ENCODE data around the gene MRPL47. TPM values are rescaled to one million over a fixed set of nuclear protein-coding genes. Genes with fewer than 3 reads are reported as not detected.
A peak's percentile ranks its signal among the peaks of the same experiment; 100 is the strongest.
"Not testable (repeated sequence)": the region's sequence is repeated elsewhere in the genome, so short reads cannot be mapped to it uniquely, and the experiment has no call there.

MRPL47 gene
- 10 to 100 TPM; 51.4 to 54.0 TPM for total RNA-seq

GRCh38 chr3:179604321-179605078, at the start of gene MRPL47, which contains the start of gene NDUFB5:
Gene MRPL47 (minus strand): TSS chr3:179604638. CDS start chr3:179604624, 14 bp downstream.
Gene NDUFB5 (plus strand): TSS chr3:179604794. CDS start chr3:179604816, 22 bp downstream.
- intact Hi-C loops (cut with micrococcal nuclease): loop anchor here (1.0 to 5.0 kb wide), 5 partner anchors 42 to 1383 kb away; partner anchors contain the start of genes ACTL6A, DNAJC19, MFN1 and ZNF639
- Mint-ChIP-seq H3K4me3 (peak within 1 kb of the TSS; percentile 99), H3K9me3 (no peaks in the 10 kb centered on the region), H3K27me3 (no peaks in the 10 kb centered on the region), H3K4me1 (ENCODE audit: low read depth) (peaks cover 40% of the 10 kb centered on the region), H3K36me3 (peaks cover 32% of the 10 kb centered on the region), H3K27ac (peak within 1 kb of the TSS; percentile 98)
- DNase-seq: peak; percentile 96
- ChIA-PET CTCF (interaction anchor here (1.1 to 1.3 kb wide), 2 partner anchors 48 to 589 kb away, joined by 3 read pairs; partner anchors contain the start of gene USP13), POLR2A (interaction anchor here (0.6 to 1.4 kb wide), 4 partner anchors 40 to 50 kb away, joined by 3 to 8 read pairs (median 6); partner anchors contain the start of gene ACTL6A)

- Mint-ChIP-seq H3K36me3 (peaks cover 3% of the 10 kb centered on the region), H3K27me3 (peaks cover 1% of the 10 kb centered on the region), H3K4me3 (peak overlapping the region; percentile 90), H3K9me3 (no peaks in the 10 kb centered on the region), H3K27ac (peak overlapping the region; percentile 71), H3K4me1 (ENCODE audit: low read depth) (peaks cover 27% of the 10 kb centered on the region)
- POLR2A ChIA-PET: interaction anchor here (0.6 to 1.3 kb wide), 3 partner anchors 8 to 844 kb away, joined by 3 to 5 read pairs (median 4); partner anchors contain the start of genes MRPL47 and NDUFB5
- DNase-seq: peak; percentile 73
- CTCF ChIA-PET: interaction anchor here (1.4 kb wide), 1 partner anchor 49 kb away, joined by 3 read pairs; the partner anchor contains the start of genes MRPL47 and NDUFB5
- intact Hi-C loops (cut with micrococcal nuclease): loop anchor here (2.0 to 10.0 kb wide), 4 partner anchors 272 to 1336 kb away; partner anchors contain the start of genes DNAJC19 and TTC14
Measured at GRCh38 chr3:179653096-179653797, 48.8 kb upstream of the MRPL47 start.

DNA sequence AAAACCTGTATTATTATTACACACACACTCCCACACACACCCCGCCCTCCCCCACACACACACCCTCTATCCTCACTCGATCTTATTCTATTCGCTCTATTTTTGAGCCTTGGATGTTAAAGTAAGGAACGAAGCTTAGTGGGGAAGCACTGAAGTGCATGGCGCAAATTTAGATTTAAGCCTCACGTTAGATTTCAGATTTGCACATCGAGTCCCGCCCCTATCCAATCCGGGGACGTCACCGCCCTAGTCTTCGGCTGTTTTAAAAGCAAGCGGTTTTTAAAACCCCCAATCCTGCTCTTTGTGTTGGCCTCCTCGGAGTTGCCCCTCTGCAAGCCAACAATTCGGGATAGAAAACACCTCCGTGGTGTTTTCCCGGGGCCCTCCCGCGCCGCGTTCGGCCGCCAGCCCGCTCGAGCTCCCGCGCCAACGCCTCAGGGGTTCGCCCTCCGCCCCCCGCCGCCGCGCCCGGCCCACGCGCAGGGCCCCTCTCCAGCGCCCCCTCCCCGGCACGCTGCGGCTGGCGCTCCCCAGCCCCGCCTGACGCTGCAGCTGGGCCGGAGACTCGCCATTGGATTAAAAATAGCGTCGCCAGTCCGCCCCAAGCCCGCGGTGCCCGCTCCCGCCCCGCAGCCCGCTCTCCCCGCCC, 48.1 kb upstream of the MRPL47 start, which contains the start of gene USP13:
Gene USP13, plus strand, starts transcription at position 594 of the 649 bp plus-strand sequence. CDS start 186 bp downstream, outside the sequence.
- POLR2A ChIA-PET: interaction anchor here (0.6 to 1.3 kb wide), 4 partner anchors 9 to 843 kb away, joined by 3 to 5 read pairs (median 4); partner anchors contain the start of gene NDUFB5
- H3K4me3 Mint-ChIP-seq: peak within 1 kb of the TSS; percentile 90
- CTCF ChIA-PET: interaction anchor here (0.7 to 1.4 kb wide), 2 partner anchors 9 to 48 kb away, joined by 3 read pairs; partner anchors contain the start of genes MRPL47 and NDUFB5
- H3K27me3 Mint-ChIP-seq: peaks cover 1% of the 10 kb centered on the region
- H3K9me3 Mint-ChIP-seq: no peaks in the 10 kb centered on the region
- DNase-seq: peak; percentile 72
- peaks cover 3% of the 10 kb centered on the region for H3K36me3 Mint-ChIP-seq
- peaks cover 25% of the 10 kb centered on the region for H3K4me1 Mint-ChIP-seq (ENCODE audit: low read depth)
- intact Hi-C loops (cut with micrococcal nuclease): loop anchor here (1.0 to 10.0 kb wide), 7 partner anchors 43 to 1336 kb away; partner anchors contain the start of genes ACTL6A, DNAJC19, FXR1 and TTC14
- peak within 1 kb of the TSS; percentile 71 for H3K27ac Mint-ChIP-seq

DNA sequence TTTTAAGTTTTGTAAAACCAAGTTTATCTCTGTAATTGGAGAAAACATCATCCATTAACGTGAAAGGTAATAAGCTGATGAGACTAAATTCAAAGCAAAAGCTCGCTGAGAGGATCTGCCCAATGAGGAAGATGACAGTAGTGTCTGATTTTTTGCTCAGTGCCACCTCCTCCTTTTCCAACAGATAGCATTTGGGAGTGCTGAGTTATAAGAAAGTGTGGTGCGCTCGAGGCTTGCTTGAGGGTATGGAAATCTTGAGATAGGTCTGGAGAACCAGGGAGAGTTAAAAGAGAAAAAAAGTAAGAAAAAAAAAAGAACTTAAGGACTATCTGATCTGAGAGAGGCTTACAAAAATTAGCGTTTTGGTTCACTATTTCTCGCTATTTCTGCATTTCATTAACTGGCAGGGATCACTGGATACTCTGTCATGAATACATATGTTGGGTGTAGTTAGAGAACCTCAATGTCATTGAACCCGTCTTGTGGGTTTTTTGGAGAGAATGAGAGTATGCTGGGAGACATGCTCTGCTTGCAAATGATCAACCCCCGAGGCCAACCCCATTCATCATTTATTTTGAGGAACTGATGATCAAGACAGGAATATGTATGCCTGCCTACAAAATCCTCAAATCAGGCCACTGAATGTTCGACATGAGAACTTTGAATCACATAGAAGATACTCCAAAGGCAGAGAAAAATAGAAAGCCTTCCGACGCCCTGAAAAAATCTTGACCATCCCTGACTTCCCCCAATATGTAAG, 47.4 kb upstream of the MRPL47 start:
- Mint-ChIP-seq H3K4me1 (ENCODE audit: low read depth) (peaks cover 25% of the 10 kb centered on the region), H3K9me3 (no peaks in the 10 kb centered on the region), H3K27ac (no peak overlapping the region), H3K27me3 (peaks cover 1% of the 10 kb centered on the region), H3K36me3 (peaks cover 3% of the 10 kb centered on the region), H3K4me3 (peak overlapping the region; percentile 71)
- intact Hi-C loops (cut with micrococcal nuclease): loop anchor here (1.0 to 10.0 kb wide), 7 partner anchors 43 to 1337 kb away; partner anchors contain the start of genes ACTL6A, DNAJC19, FXR1 and TTC14
- CTCF ChIA-PET: interaction anchor here (0.7 to 1.4 kb wide), 2 partner anchors 9 to 47 kb away, joined by 3 read pairs; partner anchors contain the start of genes MRPL47 and NDUFB5
- DNase-seq: no peak
- POLR2A ChIA-PET: interaction anchor here (0.9 to 1.3 kb wide), 3 partner anchors 10 to 47 kb away, joined by 3 to 5 read pairs (median 4); partner anchors contain the start of gene NDUFB5

DNA sequence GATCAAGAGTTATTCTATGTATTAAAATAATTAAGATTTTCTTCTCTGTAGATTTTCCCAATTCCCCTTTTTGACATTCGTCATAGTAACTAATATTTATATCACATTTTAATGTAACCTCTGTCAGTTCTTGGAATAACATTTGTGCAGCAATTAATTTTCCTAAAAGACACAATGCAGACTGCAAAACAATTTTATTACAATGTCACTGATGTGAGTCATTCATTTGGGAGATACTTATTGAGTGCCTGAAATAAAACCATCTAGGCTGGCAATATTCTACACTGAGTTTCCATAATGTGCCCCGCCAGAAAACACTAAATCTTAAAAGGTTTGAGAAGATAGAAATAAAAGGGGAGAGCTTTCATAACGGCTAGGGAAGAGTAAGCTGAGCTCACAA, 41.7 kb upstream of the MRPL47 start:
- intact Hi-C loops (cut with micrococcal nuclease): no loop called here
- H3K4me1 Mint-ChIP-seq (ENCODE audit: low read depth): peaks cover 8% of the 10 kb centered on the region
- CTCF ChIA-PET: no interaction called here
- no peak overlapping the region for H3K27ac Mint-ChIP-seq
- H3K36me3 Mint-ChIP-seq: no peaks in the 10 kb centered on the region
- H3K27me3 Mint-ChIP-seq: no peaks in the 10 kb centered on the region
- POLR2A ChIA-PET: no interaction called here
- no peak for DNase-seq
- H3K4me3 Mint-ChIP-seq: no peak overlapping the region
- no peaks in the 10 kb centered on the region for H3K9me3 Mint-ChIP-seq

DNA sequence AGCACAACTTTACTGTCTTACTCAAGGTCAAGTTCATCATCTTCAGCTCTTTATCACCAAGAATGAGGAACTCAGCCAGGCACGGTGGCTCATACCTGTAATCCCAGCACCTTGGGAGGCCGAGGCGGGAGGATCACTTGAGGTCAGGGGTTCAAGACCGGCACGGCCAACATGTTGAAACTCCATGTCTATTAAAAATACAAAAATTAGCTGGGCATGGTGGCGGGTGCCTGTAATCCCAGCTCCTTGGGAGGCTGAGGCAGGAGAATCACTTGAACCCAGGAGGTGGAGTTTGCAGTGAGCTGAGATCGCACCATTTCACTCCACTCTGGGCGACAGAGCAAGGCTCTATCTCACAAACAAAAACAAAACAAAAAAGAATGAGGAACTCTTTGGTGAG, 39.4 kb upstream of the MRPL47 start:
- H3K4me3 Mint-ChIP-seq: not testable (repeated sequence)
- intact Hi-C loops (cut with micrococcal nuclease): loop anchor here (1.0 kb wide), 1 partner anchor 35 kb away; no protein-coding TSS in a partner anchor
- POLR2A ChIA-PET: interaction anchor here (1.0 to 1.7 kb wide), 2 partner anchors 11 to 39 kb away, joined by 3 to 7 read pairs; partner anchors contain the start of genes MRPL47 and NDUFB5

GRCh38 chr3:179642871-179643270, 38.4 kb upstream of the MRPL47 start:
- no peak for DNase-seq
- Mint-ChIP-seq H3K27me3 (no peaks in the 10 kb centered on the region), H3K4me1 (ENCODE audit: low read depth) (peaks cover 8% of the 10 kb centered on the region), H3K36me3 (no peaks in the 10 kb centered on the region), H3K4me3 (no peak overlapping the region), H3K9me3 (no peaks in the 10 kb centered on the region), H3K27ac (no peak overlapping the region)
- ChIA-PET CTCF (no interaction called here), POLR2A (no interaction called here)
- intact Hi-C loops (cut with micrococcal nuclease): no loop called here

More for the DNA sequence above, 39.4 kb upstream of the MRPL47 start:
- H3K36me3 Mint-ChIP-seq; H3K9me3 Mint-ChIP-seq; DNase-seq; CTCF ChIA-PET; H3K27me3 Mint-ChIP-seq; H3K4me1 Mint-ChIP-seq (ENCODE audit: low read depth); H3K27ac Mint-ChIP-seq: not testable (repeated sequence)

GRCh38 chr3:179640469-179640868, 36.0 kb upstream of the MRPL47 start:
- Mint-ChIP-seq H3K27me3 (no peaks in the 10 kb centered on the region), H3K4me1 (ENCODE audit: low read depth) (peaks cover 8% of the 10 kb centered on the region), H3K9me3 (no peaks in the 10 kb centered on the region), H3K4me3 (no peak overlapping the region), H3K27ac (no peak overlapping the region), H3K36me3 (no peaks in the 10 kb centered on the region)
- intact Hi-C loops (cut with micrococcal nuclease): no loop called here
- CTCF ChIA-PET: interaction anchor here (2.3 kb wide), 1 partner anchor 10 kb away, joined by 6 read pairs; no protein-coding TSS in a partner anchor
- POLR2A ChIA-PET: no interaction called here
- DNase-seq: no peak

- no peak overlapping the region for H3K27ac Mint-ChIP-seq
- H3K9me3 Mint-ChIP-seq: no peaks in the 10 kb centered on the region
- POLR2A ChIA-PET: no interaction called here
- H3K27me3 Mint-ChIP-seq: no peaks in the 10 kb centered on the region
- no peaks in the 10 kb centered on the region for H3K4me1 Mint-ChIP-seq (ENCODE audit: low read depth)
- H3K4me3 Mint-ChIP-seq: no peak overlapping the region
- DNase-seq: no peak
- H3K36me3 Mint-ChIP-seq: no peaks in the 10 kb centered on the region
- intact Hi-C loops (cut with micrococcal nuclease): no loop called here
- CTCF ChIA-PET: no interaction called here
Measured at GRCh38 chr3:179630753-179631451, 26.5 kb upstream of the MRPL47 start.

DNA sequence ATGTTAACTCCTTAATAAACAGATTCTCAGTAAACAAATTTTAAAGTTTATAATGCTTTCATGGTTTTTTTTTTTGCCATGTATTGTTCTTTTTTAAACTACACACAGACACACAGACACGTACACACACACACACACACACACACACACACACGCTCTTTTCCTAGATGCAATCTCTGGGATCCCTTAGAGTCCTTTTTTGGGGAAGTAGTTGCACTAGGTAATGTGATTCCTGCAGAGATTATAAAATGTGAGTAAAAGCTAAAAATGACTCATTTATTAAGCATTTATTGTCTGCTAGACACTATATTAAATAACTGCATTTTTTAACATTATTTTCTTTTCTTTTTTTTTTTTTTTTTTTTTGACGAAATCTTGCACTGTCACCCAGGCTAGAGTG, 20.0 kb upstream of the MRPL47 start:
- Mint-ChIP-seq H3K36me3 (peaks cover 37% of the 10 kb centered on the region), H3K4me3 (no peak overlapping the region), H3K27ac (no peak overlapping the region), H3K9me3 (no peaks in the 10 kb centered on the region), H3K4me1 (ENCODE audit: low read depth) (no peaks in the 10 kb centered on the region), H3K27me3 (no peaks in the 10 kb centered on the region)
- ChIA-PET CTCF (interaction anchor here (1.5 kb wide), 1 partner anchor 25 kb away, joined by 3 read pairs; no protein-coding TSS in a partner anchor), POLR2A (no interaction called here)
- intact Hi-C loops (cut with micrococcal nuclease): no loop called here
- no peak for DNase-seq
